Panc1 (cell line): Measurements from ENCODE around the gene PDPN.

ENCODE experiments used
- POLR2AphosphoS5 ChIP-seq: IDR thresholded peaks from 2 replicates; pipeline ENCODE4 v1.6.1; 2012; ENCODE audit warnings: mild to moderate bottlenecking, low read depth, low read length, moderate library complexity
- SIN3A ChIP-seq: IDR thresholded peaks from 2 replicates; pipeline ENCODE4 v1.6.1; 2012; ENCODE audit warnings: low read depth, mild to moderate bottlenecking, low read length, moderate library complexity, borderline replicate concordance; ENCODE audit not compliant: insufficient read depth
- TF ChIP-seq, protein P1 (sequence below): fragments of 450-650 bp; IDR thresholded peaks from 2 replicates; pipeline ENCODE4 v1.5.1; 2017; ENCODE audit warnings: mild to moderate bottlenecking
- TF ChIP-seq, protein P2 (sequence below), 2 experiments: IDR thresholded peaks; 2 replicates each; pipeline ENCODE4 v1.6.1; 2011 to 2012; ENCODE audit warnings: low read depth in 2 of 2, control low read depth in 1 of 2, low read length in 1 of 2, mild to moderate bottlenecking in 1 of 2, moderate library complexity in 1 of 2; ENCODE audit not compliant: insufficient read depth in 1 of 2

DNA sequence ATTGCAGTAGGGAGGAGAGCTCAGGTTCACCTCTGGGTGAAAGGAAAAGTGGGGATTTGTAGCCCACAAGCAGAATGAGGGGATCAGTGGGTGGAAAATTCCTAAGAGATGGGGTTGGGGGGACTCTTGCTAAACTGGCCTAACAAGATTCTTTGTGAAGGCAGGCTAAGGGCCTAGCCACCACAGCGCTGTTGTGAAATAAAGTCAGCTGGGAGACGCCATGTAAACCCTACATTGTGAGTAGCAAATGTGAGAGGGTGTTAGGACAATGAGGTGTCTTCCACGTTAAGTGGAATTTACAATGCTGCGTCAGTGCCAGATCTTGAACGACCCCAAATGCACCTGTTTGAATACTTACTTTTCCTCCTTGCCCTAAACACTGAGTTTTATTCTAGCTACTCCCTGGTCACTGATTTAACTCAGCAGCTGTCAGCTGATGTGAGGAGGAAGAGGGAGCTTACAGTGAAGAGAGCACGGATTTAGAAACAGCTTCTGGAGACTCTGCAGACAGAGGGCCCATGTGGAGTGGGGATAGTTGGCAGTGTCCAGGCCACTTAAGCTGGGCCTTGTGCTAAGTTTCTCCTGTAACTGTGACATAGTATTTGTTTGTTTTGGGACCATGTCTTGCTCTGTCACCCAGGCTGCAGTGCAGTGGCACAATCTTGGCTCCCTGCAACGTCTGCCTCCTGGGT is 17.3 kb downstream of the PDPN start:
- TF ChIP-seq, protein P1, sequence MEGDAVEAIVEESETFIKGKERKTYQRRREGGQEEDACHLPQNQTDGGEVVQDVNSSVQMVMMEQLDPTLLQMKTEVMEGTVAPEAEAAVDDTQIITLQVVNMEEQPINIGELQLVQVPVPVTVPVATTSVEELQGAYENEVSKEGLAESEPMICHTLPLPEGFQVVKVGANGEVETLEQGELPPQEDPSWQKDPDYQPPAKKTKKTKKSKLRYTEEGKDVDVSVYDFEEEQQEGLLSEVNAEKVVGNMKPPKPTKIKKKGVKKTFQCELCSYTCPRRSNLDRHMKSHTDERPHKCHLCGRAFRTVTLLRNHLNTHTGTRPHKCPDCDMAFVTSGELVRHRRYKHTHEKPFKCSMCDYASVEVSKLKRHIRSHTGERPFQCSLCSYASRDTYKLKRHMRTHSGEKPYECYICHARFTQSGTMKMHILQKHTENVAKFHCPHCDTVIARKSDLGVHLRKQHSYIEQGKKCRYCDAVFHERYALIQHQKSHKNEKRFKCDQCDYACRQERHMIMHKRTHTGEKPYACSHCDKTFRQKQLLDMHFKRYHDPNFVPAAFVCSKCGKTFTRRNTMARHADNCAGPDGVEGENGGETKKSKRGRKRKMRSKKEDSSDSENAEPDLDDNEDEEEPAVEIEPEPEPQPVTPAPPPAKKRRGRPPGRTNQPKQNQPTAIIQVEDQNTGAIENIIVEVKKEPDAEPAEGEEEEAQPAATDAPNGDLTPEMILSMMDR: no peak
- TF ChIP-seq POLR2AphosphoS5: no peak
- TF ChIP-seq SIN3A: no peak
- TF ChIP-seq, protein P2, sequence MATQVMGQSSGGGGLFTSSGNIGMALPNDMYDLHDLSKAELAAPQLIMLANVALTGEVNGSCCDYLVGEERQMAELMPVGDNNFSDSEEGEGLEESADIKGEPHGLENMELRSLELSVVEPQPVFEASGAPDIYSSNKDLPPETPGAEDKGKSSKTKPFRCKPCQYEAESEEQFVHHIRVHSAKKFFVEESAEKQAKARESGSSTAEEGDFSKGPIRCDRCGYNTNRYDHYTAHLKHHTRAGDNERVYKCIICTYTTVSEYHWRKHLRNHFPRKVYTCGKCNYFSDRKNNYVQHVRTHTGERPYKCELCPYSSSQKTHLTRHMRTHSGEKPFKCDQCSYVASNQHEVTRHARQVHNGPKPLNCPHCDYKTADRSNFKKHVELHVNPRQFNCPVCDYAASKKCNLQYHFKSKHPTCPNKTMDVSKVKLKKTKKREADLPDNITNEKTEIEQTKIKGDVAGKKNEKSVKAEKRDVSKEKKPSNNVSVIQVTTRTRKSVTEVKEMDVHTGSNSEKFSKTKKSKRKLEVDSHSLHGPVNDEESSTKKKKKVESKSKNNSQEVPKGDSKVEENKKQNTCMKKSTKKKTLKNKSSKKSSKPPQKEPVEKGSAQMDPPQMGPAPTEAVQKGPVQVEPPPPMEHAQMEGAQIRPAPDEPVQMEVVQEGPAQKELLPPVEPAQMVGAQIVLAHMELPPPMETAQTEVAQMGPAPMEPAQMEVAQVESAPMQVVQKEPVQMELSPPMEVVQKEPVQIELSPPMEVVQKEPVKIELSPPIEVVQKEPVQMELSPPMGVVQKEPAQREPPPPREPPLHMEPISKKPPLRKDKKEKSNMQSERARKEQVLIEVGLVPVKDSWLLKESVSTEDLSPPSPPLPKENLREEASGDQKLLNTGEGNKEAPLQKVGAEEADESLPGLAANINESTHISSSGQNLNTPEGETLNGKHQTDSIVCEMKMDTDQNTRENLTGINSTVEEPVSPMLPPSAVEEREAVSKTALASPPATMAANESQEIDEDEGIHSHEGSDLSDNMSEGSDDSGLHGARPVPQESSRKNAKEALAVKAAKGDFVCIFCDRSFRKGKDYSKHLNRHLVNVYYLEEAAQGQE (IDR thresholded peaks at IDR 0.05; ENCODE audit: insufficient read depth in 1 of 2, low read depth in 2 of 2, low read length in 1 of 2): no peak
